Activated CD4-positive, alpha-beta T cell treated with anti-CD3 and anti-CD28 coated beads, Interleukin-2, Interleukin-6, amounts not matched to agents 100 ng/mL and 50 ng/mL, durations not matched to agents 16 hours and 8 hours (primary cell): ENCODE results near the gene UCP2.
"Not testable (repeated sequence)": the region's sequence is repeated elsewhere in the genome, so short reads cannot be mapped to it uniquely, and the experiment has no call there.

Experiments
- DNase-seq: peaks from one replicate; pipeline ENCODE4 v3.0.0-alpha.2; 2020

UCP2 gene

DNA sequence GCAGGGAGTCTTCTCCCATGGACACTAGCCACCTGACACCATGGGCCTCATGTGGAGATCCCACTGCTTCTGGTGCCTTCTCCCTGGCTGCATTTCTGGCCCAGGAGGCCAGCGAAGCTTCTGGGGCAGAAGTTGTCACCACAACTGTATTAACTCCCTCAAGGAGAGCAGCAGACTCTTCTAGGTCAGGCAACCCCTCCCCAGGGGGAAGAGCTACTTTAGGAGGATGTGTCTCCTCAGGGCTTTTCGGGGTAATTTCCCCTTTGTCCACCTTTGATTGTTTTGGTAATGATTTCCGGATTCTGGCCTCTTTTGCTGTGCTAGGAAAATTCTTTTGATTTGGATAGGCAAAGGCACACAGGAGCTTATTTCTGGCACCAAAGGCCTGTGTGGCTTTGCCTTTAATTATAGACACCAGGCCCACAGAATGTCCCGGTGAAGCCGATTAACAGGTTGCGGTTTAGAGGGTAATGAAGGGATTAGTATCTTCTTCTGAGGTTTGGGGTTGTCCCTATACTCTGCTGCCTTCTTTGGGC, 8.9 kb upstream of the UCP2 start:
- no peak for DNase-seq

GRCh38 chr11:73990730-73991129, 8.1 kb upstream of the UCP2 start:
- DNase-seq: no peak

DNA sequence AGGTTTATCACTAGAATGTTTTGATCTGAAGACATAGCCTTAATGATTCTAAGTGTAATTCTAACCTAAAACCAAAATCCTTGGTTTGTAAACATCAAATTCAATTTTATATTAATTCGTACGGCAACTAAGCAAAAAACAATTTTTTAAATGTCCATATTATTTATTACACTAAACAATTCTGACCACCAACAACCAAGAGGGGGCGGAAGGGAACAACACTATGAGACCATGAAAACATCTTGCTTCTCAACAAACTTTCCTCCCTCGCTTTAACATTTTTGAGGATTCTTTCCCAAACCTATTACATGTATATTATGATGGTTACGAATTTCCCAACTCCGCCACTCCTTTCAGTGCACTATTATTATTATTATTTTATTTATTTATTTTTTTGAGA, 6.5 kb upstream of the UCP2 start:
- DNase-seq: no peak

DNA sequence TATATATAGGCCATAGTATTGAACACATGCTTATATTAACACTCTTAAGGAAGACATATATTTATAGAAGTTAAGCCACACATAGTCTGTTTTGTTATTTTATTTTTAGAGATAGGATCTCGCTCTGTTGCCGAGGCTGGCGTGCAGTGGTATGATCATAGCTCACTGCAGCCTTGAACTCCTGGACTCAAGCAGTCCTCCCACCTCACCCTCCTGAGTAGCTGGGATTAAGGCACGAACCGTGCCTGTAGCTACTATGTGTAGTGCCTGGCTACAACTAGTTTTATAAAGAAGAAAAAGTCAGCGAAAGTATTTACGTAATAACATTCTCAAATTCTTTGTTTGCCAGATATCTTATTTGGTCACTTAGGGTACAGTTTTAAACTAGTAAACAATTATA, 5.6 kb upstream of the UCP2 start:
- DNase-seq: no peak

DNA sequence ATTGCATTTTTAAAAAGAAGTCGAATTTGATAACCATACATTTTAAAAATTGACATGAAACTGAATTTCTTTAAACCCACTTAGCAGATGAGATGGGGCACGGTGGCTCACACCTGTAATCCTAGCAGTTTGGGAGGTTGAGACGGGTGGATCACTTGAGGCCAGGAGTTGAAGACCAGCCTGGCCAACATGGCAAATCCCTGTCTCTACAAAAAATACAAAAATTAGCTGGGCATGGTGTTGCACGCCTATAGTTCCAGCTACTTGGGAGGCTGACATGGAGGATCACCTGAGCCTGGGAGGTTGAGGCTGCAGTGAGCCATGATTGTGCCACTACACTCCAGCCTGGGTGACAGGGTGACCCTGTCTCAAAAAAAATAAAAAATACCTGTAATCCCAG, 3.0 kb upstream of the UCP2 start:
- not testable (repeated sequence) for DNase-seq

- DNase-seq: no peak
Observed at GRCh38 chr11:73983741-73984538, 1.3 kb upstream of the UCP2 start.

DNA sequence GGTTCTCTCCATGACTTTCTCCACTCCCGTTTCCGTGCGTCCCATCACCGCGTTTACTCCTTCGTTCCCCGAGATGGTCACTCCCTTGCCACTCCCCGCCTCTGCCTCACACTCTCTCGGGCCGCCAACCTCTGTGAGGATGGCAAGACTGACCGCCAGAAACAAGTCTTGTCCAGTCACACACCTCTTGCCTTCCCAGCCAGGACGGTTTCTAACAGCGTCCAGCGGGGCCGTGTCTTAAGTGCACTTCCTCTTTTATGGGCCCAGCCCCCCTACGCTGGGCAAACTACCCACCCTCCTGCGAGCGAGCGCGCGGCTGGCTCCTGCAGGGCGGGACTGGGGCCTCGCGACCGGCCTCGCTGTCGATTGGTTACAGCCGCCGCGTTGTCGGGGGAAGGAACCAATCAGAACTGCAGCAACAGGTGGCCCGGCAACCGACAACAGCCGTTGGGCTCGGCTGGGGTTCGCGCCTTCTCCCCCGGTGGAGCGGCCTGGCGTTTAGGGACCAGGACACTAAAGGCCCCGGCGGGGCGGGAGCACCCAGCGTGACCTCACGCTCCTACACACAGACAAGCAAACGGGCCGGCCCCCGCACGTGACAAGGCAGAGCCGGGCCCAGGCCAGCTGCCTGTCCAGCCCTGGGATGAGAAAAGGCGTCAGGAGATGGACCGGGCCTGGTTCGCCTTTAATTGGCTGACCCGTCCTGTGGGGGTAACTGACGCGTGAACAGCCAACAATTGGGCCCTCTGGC, 522 bp upstream of the UCP2 start:
- peak; percentile 98 for DNase-seq

DNA sequence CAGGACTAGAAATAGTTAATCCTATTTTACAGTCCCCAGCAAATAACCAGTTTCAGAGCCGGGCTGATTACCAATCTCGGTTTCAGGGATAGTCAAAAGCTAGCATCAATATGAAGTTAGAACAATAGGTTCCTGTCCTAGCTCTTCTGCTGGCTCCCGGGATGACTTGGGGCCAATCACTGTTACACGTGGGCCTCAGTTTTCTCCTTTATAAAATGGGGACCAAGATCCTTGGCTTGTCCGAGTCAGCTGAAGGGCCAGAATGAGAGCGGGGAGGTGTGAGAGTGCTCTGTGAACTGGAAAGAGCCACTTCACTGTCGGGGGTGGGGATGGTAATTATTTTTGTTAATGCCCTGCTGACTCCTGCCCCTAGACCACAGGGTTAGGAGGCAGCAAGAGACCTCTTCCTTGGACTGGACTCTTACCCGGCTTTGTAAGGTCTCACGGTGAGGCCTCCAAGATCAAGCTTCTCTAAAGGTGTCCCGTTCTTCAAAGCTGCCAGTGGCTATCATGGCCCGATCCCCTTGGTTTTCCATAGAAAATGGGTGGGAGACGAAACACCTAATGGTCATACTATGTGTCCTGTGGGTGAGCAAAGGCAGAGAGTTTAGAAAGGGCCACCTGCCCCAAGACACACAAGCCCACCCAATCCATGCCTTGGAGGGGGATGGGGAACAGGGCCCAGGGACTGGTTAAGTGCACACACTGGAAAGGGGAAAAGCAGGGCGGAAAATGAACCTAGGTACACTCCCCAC, 1.4 kb downstream of the UCP2 start:
- DNase-seq: no peak

- DNase-seq: peak; percentile 80
Observed at GRCh38 chr11:73980001-73980961, 2.4 kb downstream of the UCP2 start.

GRCh38 chr11:73978576-73979086, 4.0 kb downstream of the UCP2 start:
- no peak for DNase-seq

DNA sequence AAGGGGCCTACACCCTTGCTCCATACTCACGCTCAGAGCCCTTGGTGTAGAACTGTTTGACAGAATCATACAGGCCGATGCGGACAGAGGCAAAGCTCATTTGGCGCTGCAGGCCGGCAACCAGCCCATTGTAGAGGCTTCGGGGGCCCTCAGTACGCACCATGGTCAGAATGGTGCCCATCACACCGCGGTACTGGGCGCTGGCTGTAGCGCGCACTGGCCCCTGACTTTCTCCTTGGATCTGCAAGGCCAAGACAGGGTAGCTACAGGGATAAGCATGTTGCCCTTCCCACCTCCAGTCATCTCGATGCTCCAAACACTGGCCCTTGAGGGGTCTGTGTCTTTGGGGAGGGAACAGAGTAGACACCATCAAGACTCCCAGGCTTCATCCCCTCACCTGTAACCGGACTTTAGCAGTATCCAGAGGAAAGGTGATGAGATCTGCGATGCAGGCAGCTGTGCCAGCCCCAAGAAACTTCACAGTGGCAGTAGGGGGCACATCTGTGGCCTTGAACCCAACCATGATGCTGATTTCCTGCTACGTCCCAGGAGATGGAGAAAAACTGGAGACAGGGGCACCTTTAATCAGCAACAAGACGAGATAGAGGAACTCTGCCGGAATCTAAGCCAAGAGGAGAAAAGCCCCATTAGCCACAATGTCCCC, 4.7 kb downstream of the UCP2 start:
- no peak for DNase-seq

- DNase-seq: no peak
Observed at GRCh38 chr11:73976451-73977151, 6.0 kb downstream of the UCP2 start.

DNA sequence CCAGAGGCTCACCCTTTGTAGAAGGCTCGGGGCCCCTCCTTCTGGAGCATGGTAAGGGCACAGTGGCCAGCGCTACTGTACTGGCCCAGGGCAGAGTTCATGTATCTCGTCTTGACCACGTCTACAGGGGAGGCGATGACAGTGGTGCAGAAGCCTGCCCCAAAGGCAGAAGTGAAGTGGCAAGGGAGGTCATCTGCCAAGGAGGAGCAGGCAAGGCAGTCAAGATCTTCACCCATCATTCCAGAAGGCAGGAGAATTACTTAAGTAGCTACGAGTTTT, 7.2 kb downstream of the UCP2 start:
- no peak for DNase-seq

DNA sequence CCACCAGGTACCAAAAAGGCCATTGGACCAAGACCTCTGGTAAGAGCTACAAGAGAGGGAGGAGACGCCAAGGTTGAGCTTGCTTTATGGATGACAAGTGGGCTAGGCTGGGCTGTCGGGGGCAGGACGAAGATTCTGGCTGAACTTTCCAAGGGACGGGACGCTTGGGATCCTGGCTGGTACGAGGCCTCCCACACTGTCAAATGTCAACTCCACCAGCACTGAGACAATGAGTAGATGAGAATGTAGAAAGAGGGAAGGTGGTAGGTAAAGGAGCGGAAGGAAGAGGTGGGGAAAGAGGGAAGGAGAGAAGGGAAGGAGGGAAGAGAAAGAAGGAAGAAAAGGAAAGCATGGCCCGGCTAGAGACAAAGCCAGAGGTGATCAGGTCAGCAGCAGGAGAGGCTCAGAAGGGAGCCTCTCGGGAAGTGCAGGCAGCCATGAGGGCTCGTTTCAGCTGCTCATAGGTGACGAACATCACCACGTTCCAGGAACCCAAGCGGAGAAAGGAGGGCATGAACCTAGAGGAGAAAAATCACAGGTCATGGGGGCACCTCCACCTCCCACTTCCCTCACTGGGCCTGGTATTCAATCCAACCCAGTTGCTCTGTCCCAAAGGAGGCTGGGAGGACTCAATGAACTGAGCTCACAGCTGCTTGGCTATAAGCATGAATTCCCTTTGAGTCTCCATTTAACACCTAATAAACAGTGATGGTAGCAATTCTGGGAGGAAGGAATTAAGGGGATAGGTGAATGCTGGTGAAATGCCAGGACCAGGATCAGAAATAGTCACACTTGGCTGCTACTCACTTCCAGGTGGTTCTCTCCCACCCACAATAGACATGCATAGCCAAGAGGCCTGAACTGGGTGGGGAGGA, 7.8 kb downstream of the UCP2 start:
- no peak for DNase-seq

DNA sequence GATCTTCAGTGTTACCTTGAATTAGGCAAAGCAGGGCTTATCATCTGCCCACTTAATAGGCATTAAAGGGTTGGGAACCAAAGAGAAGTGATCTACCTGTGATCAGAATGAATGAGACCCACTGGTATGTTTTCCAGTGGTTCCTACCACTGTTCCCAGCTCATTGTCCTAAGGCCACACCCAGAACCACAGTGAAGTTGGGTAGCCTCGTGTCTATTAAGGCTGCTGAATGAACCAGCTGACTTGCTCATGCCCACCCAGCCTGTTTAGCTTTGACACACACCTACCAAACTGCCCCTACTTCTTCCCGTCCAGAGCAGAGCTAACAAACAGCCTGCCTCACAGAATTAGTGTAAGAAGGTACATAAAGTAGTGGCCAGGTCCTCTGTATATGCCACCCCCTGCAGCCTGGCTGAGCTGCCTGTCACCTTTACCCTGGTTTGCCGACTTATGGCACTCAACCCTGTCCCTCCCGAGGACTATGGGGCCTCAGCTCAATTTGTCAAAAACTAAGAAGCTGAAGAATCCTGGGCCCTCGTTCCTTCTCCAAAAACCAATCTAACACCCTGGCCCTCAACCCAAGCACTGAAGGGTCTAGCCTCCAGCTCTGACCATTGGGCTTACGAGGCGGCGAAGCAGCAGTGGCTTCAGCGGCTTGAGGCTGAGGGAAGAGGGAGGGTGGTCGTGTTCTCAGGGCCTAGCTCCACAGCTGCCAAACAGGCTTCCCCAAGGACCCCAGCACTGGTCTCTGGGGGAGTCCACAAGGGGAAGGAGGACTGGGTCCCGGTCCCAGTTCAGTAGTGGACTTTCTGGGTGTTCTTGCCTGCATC, 9.8 kb downstream of the UCP2 start:
- DNase-seq: no peak

DNA sequence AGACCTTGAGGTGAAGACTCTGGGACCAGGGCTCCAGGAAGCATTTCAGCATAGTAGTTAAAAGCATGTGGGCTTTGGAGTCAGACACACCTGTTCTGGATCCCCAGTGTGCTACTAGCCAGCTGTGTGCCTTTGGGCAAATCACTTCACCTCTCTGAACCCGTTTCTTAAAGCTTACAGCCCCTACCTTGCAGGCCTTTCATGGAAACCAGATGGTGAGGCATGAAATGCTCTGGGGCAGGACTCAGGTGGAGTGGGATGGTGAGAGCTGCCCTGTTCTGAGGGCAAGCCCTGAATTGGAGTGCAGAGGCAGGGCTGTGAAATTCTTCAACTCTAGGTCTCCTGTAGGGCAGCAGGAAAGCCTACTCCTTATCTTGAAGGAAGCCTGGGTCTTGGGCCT, 10.5 kb downstream of the UCP2 start:
- peak; percentile 28 for DNase-seq

DNA sequence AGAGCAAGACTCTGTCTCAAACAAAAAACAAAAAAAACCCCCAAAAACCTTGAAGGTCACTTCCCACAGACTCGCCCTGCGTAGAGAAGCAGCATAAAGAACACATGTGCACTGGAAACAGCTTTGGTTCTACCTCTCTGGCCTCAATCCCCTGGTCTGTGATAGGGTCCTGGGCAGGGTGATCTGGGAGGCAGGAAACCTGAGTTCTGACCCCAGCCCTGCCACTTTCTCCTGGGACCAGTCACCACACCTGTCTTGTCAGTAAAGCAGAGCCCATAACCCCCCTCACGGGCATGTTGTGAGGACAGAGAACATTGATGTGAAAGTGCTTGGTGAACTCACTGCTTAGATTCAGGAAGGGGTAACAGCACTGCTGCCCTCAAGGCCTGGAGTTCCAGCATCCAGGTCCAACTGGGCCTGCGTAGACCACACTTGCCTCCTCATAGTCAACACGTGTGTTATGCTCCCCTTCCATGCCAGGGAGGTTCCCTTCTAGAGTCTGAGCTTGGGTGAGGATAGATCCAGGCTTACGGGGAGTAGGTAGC, 11.4 kb downstream of the UCP2 start:
- DNase-seq: peak; percentile 35

DNA sequence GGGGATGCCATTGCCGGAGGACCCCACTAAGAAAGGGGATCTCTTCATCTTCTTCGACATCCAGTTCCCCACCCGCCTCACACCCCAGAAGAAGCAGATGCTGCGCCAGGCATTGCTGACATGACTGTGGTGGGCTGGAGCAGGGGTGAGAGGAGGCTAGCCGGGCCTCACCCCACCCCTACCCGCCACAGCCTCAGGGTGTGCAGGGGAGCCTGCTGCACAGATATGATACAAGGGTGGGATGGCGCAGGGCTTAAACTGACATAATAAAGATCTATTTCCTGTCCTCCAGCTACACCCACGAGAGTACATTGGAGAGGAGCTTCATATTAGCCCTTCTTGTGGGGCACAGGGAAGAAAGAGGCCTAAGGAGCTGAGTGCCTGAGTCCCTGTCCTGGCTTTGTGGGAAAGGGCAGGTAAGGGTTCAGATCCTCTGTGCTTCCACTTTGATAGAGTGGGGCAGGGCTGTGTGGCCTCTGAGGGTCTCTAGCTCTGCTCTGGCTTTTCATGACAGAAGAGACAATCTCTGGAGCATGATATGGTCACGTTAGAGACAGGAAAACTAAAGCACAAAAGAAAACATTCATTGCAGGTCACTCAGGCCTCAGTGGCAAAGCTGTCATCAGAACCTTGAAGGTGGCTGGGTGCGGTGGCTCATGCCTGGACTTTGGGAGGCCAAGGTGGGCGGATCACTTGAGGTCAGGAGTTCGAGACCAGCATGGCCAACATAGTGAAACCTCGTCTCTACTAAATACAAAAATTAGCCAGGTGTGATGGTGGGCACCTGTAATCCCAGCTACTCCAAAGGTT, 12.4 kb downstream of the UCP2 start:
- DNase-seq: no peak
